COR-L47 (cell line): ENCODE measurements around the gene LSP1.

Experiments used
- DNase-seq: peaks from one replicate; lab custom pipeline; 2025; lab: John Stamatoyannopoulos, UW

The LSP1 gene

DNA sequence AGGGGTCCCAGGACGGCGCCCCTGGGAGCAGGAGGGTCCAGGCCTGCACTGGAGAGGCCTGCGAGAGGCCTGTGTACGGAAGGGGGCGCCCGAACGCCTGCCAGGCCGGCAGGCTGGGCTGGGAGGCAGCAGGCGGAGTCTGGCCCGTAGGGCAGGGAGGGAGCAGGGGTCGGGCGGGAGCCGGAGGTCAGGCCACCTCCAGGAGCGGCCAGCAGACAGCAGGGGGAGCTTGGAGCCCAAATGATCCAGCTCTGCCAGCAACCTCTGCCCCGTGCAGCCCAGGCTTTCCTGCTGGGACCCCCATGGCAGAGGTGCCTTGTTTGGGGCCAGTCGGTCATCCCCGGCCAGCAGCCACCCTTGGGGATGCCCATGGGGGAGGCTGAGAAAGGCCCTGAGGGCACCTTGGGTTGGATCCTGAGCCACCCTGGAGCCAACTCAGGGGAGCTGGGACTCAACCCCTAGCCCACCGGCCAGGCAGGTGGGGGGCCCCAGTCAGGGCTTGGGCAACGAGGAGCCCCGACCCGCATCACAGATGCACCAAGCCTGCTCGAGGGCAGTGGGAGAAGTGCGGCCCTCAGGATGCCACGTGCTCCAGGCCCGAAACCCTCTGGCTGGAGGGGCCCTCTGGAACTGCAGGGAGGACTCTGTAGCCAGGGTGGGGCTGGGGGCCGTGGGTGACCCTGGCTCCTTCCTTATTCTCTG, 27.7 kb upstream of the LSP1 start:
- DNase-seq: no peak

DNA sequence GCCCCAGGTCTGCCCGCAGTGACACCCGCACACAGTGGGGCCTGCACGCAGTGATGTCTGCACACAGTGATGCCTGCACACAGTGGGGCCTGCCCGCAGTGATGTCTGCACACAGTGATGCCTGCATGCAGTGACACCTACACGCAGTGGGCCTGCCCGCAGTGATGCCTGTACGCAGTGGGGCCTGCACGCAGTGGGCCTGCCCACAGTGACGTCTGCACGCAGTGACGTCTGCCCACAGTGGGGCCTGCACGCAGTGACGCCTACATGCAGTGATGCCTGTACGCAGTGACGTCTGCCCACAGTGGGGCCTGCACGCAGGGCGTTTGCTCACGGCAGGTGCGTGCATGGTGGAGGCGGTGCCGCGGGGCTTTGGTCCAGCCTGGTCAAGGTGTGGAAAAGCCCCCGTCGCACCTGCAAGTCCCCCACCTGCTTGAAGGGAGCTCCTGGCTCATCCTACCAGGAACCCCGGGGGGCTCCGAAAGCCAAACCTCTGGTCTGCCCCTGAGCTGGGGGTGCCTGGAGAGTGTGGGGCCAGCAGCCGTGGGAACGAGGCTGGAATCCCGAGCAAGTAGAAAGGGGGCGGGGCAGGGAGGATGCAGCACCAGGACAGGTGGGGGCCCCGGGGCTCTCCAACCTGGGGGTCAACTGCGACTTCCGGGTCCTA, 27.0 kb upstream of the LSP1 start:
- DNase-seq: no peak

DNA sequence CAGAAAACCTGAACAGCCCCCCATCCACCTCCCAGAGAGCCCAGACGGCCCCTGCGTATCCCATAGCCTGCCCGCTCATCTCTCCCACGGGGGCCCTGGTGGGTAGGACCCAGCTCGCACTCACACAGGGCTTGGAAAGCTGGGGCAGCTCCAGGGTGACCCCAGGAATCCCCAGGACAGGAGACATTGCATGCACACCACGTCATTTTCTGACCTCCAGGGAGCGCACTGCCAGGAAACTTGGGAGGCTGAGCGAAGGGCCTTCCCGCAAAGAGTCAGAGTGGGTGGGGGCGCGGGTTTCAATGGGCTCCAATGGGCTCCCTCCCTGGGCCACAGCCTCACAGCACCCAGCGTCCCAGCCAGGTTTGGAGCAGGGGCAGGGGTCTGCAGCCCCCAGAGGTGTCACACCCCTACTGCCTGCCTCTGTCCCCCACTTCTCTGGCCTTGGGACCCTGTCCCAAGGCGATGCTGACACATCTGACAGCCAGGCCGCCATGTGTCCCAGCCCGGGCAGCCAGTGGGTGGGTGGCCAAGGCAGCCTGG, 26.3 kb upstream of the LSP1 start:
- no peak for DNase-seq

DNA sequence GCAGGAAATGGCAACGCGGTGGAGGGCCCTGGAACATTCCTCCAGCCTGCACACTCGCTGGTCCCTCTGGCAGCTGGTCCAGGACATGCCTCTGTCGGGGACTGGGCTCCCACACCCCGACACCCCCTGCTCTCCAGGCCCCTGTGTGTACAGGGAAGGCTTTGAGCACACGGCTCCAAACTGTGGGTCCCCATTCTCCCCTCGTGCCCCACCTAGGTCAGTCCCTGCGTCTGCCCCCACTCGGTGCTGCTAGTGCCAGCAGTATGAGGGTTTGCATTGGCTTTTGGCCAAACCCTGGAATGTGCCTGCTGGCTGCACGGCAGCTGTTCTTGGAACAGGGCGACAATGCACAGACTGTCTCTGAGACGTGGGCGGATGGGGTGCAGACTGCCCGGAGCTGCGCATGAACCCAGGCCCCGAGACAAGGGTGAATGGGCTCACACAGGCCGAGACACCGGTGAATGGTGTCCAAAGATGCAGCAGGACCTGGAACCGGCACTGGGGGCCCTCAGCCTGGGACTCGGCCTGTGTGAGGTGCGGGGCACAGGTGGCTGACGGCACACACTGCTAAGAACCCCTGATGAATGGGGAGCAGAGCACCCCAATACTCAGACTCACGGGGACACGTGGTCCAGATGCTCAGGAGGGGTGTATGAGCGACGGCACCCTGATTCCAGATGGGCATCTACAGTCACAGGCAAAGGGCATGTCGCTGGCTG, 25.6 kb upstream of the LSP1 start:
- DNase-seq: peak; percentile 89

DNA sequence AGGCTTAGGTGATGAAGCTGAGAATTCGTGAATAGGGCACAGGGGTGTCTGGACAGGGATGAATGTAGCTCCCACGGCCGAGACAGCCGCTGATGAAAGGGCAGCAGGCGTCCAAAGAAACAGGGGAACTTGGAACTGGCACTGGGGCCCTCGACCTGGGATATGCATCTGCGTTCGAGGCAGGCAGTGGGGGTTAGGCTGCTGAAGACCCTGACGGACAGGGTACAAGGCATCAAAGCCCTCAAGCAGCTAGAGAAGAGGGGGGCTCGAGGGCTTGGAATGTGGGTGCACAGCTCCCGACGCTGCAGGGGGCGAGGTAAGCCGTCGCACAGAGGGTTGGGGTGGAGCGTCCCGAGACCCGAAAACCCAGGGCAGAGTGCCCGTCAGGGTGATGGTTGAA, 25.0 kb upstream of the LSP1 start:
- DNase-seq: no peak

DNA sequence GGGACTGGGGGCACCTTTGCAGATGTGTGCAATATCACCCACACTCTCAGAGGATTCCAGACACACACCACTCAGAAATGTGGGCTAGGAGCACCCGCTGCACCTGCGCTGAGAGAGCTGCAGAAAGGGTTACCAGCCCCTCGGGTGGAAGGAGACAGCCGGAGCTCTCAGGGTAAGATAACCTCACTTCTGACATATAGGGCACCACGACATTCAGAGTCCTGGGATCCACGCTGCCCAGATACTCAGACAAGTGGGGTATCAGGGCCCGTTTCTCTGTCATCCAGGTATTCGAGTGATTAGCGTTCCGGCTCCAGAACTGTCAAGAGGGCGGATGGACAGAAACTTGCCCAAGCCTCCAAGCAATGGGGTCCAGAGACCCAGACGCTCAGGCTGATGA, 24.3 kb upstream of the LSP1 start:
- DNase-seq: no peak

DNA sequence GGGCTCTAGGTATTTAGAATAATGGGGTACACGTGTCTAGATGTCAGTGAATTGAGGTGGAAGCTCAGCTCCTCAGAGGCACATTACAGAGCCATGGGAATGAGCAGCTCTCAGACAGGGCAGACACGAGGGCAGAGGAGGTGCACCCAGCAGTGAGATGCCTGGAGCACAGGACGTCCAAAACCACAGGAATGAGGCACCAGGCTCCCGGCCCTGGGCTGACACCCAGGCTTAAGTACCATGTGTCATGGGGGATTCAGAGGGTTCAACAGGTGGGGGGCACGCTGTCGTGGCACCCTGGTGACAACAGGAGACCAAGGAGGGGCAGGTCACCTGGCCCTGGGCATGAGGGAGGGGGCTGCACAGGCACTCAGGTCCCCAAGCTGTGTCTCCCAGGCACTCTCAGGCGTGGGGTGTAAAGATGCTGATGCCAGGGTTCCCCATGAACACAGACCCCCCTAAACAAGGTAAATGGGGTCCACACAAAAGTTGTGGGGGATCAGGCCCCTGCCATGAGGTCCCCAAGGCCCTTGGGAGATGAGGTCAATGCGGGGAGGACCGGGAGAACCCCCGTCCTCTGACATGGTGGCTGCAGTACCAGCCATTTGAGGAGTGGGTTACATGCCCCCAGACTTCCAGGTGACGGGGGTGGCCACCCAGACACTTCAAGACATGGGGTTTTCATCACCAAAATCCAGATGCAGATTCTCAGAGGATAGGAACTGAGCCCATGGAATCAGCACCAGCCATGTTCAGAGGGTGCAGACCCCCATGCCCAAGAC, 23.7 kb upstream of the LSP1 start:
- no peak for DNase-seq

DNA sequence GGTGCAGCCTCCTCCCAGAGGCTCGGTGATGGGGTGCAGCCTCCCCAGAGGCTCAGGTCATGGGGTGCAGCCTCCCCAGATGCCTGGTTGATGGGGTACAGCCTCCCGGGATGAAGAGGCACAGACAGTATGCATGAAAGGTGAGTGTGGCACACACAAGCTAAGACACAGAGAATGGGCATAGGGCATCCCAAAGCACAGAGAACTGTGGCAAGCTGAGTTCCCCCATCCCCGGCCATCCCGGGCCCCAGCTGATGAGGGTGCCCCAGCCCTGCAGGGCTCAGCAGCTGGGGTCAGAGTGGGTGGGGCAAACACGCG, 22.9 kb upstream of the LSP1 start:
- DNase-seq: no peak

DNA sequence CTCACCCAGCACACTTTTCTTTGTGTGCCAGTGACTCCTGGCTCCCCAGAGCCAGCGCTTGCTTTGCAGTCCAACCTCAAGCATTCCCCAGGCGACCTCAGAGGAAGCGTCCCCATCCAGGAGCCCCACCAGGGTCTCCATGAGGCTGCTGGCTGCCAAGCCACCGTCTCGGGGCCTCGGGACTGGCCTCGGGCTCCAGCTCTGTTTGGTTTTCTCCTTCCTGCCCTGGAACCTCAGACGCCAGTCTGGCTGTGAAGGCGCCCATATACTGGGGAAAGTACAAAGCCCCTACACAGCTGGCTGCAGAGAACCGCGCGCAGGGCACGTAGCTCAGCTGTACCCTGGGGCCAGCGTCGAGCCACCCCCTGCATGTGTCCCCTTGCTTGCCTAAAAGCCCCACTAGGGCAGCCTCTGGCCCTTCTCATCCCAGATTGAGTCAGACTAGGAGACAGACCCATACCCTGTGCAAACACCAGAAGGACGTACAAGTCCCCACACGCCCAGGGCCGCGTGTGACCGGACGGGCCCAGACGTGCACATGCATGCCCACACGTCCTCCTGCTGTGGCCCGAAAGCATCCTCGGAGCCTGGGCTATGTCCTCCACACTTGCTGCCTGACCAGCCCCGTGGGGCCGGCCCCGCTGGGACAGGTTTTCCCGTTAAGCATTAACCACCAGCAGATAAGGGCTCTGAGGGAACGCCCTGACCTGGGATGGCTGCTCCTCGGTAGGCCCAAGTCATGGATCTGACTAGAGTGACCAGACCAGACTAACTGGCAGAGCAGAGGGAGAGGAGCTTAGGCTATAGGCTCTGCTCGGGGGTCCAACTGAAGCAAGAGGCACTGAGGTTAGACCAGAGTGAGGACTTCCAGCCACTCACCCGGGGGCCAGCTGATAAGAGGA, 22.3 kb upstream of the LSP1 start:
- no peak for DNase-seq

DNA sequence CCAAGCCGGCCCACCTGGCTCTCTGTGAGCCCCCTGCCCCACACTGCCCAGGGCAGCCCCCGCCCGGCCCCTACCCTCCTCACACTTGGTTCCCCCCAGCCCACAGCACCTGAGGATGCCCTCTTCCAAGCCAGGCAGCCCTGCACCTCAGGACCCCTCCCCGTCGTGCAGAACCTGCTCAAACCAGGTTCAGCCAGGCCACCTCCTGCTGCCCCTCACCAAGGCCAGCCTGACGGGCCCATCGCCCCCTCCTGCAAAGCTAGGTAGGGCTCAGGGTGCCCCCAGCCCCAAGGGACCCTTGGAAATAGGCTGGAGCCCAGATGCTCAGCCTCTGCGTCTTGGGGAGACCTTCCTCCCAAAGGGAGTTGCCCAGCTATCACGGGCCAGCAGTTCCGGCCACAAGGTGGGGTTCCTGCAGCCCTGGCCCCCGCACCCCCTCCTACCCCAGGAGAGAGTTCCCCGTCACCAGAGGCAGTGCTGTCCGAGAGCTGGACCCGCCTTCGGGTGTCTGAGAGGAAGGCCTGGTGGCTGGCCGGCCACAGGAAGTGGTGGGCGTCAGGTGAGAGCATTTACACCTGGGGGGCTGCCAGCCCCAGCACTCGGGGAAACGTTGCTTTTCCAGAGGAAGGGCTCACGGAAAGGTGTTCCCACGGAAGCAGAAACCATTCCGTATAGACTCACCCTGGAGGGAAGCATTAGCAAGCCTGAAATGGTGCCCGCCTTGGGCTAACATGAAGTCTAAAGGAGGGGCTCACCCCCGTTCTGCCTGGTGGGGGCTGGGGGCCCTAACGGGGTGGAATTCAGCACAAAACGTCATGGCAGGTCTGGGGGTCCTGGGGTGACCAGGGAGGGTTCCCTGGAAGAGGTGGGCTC, 21.3 kb upstream of the LSP1 start:
- no peak for DNase-seq

DNA sequence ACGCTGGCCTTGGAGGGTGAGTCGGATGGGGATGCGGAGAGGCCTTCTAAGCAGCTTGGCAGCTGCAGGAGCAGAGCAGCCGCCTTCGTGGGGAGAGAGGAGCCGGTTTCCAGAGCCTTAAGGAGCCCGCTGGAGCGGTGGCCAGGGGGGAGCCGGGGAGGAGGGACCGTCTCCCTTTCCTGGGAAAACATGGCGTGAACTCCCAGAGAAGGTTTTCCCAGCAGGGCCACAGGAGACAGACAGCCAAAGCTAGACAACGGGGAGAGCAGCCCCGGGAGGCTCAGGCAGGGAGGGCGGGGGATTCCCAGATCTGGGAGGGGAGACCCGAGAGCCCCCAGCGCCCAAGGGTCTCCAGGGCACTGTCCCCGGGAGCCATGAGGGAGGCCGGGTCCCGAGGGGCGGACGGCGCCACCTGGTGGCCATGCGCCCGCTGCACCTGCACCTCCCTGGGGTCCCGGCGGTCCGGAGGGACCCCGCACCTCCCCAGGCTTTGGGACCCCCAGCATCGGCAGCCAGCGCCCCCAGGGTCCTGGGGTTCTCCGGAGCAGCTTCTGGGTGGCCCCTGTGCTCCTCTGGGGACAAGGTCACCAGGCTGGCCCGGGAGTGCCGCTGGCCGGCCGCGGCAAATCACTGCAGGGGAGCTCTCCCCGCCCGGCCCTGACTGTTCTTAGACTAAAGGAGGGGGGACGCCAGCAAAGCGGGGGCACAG, 20.5 kb upstream of the LSP1 start:
- DNase-seq: peak; percentile 27

DNA sequence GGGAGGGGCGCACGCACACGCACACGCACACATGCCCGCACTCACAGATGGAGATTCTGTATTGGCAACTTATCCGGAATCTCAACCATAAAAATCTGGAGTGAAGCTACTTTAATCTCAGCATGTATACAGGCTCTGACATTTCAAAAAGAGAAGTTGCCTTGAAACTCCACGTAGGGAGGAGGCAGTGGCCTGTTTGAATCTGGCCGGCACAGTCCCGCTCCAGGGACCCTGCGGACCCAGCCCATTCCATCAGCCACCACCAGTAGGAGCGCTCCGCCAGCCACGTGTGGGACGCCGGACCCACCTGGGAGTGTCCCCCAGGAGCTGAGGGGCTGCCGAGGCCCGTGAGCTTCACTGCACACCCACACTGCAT, 20.0 kb upstream of the LSP1 start:
- no peak for DNase-seq

DNA sequence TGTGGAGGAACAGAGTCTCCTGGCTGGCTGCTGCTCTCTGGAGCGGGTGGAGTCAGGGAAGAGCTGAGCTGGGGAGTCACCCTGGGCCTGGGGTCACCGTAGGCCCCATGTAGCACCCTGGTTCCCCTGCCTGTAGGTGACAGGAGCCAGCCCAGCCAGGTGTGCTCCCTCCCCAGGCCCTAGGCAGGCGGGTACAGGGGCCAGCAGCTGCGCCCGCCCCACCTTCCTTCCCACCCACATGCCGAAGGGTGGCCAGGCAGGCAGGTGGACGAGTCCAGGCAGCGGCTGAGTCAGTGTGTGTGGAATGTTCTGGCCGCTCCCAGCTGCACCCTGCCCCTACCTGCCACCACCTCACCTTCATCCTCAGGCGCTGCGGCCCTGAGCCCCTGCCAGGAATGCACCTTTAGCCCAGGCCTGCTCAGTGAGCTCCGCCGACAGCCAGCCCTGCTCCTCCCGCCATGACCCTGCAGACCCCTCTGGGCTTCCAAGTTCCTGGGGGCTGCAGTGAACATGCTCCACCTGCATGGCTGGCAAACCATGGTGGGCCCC, 18.7 kb upstream of the LSP1 start:
- no peak for DNase-seq

DNA sequence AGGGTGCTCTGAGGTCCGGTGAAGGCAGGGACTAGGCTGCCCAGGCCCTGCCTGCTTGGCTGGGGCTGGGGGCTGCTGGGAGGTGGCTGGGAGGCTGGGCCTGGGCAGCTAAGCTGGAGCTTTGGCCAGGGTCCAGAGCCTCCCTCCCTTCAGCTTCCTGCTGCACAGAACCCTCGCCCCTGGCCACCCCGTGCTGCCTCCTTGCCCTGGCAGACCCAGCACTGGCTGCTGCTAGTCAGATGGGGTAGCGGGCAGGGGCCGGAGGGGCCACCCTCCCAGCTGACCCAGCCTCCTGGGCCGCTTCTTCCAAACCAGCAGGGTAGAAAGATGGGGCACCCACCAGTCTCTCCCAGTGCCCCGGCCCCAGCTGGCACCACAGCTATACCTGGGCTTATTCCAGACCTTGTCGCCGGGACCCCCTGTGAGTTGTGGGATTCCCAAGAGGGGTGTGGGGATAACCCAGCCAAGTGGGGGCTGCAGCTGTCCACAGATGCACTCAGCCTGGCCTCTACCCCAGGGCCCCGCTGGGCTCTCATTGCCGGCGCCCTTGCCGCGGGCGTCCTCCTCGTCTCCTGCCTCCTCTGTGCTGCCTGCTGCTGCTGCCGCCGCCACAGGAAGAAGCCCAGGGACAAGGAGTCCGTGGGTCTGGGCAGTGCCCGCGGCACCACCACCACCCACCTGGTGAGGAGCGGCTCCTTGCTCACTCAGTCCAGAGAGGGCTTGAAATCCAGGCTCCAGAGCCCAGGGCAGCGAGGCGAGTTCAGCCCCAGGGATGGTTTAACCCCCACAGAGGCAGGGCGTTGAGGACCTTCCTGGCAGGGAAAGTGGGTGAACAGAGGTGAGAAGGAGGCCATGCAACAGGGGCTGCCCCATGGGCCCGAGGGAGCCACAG, 17.9 kb upstream of the LSP1 start, which contains the start of gene SYT8:
Gene SYT8, plus strand, starts transcription at position 212 of the 892 bp plus-strand sequence. Its CDS starts 116 bp downstream, at position 328.
- DNase-seq: peak; percentile 32

DNA sequence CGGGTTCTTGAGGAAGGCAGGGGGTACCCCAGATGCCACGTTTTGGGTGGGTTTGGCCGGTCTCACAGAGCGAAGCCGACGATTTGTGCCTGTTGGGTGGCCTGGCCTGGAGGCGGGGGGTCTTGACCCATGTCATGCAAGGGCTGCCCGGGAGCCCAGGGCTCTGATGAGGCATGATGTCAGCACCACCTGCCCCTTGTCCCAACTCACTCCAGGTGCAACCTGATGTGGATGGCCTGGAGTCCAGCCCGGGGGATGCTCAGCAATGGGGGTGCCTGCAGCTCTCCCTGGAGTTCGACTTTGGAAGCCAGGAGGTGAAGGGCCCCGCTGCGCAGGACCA, 17.2 kb upstream of the LSP1 start:
- no peak for DNase-seq

DNA sequence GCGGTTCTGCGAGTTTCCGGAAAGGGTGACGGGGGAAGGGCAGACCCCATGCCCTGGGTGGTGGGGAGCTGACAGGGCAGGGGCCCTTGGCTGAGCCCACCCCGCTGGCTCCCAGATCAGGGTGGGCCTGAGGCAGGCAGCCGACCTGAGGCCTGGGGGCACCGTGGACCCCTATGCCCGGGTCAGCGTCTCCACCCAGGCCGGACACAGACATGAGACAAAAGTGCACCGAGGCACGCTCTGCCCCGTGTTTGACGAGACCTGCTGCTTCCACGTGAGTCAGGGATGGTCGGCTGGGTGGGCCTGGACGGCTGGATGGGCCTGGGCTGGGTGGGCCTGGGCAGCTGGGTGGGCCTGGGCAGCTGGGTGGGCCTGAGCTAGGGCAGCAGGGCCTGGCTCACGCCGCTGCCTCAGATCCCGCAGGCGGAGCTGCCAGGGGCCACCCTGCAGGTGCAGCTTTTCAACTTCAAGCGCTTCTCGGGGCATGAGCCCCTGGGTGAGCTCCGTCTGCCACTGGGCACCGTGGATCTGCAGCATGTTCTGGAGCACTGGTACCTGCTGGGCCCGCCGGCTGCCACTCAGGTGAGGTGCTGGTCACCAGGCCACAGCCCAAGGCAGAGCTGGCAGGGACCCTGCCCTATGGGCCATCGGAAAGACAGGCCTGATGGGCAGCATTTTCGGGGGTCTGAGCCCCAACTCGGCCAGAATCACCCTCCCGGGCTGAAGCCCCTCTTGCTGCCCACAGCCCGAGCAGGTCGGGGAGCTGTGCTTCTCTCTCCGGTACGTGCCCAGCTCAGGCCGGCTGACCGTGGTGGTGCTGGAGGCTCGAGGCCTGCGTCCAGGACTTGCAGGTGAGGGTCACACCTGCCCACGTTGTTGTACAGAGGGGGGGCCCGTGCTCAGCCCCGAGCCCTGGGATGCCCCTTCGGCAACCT, 16.6 kb upstream of the LSP1 start:
- DNase-seq: no peak
